Measurements from ENCODE around the gene MAPK8.
"Not testable (repeated sequence)": the region's sequence is repeated elsewhere in the genome, so short reads cannot be mapped to it uniquely, and the experiment has no call there.

Gene MAPK8

DNA sequence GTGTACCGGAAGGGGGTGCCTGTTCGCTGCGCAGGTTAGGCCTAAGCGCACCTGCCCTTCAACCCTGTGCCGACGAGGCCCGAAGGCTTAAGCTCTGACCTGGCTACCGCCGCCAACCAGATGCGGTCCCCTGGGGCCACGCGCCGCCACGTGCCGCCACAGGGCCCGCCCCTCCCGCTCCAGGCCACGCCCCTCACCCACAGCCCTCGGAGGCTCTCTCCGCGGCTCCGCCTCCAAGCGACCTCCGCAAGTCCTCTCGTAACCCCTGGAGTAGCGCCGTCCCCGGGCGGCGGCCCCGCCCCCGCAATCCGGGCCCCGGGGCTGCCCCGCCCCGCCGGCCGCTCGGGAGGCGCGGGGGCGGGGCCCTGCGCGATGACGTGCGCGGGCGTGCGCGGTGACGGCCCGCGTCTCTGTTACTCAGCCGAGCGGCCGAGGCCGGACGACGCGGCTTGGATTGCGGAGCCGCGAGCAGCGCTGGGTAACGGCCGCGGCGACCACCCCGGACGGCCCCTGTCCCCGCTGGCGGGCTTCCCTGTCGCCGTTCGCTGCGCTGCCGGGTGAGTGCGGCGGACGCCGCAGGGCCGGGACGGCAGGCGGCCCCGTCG lies at the start of gene MAPK8:
Gene MAPK8 (plus strand): TSS at position 413 of the 605 bp plus-strand sequence. CDS start 94,984 bp downstream, outside the sequence.
- H3K9ac ChIP-seq (ENCODE audit: low read depth, low read length), result peak within 1 kb of the TSS; percentile 86
- H3K9me3 ChIP-seq (ENCODE audit: control insufficient read depth, insufficient read depth, low read length), result no peaks in the 10 kb centered on the region
- no peaks in the 10 kb centered on the region for H3K36me3 ChIP-seq (ENCODE audit: insufficient read depth, low read length)
- peaks cover 10% of the 10 kb centered on the region for H3K4me1 ChIP-seq (ENCODE audit: insufficient read depth, low read length)

DNA sequence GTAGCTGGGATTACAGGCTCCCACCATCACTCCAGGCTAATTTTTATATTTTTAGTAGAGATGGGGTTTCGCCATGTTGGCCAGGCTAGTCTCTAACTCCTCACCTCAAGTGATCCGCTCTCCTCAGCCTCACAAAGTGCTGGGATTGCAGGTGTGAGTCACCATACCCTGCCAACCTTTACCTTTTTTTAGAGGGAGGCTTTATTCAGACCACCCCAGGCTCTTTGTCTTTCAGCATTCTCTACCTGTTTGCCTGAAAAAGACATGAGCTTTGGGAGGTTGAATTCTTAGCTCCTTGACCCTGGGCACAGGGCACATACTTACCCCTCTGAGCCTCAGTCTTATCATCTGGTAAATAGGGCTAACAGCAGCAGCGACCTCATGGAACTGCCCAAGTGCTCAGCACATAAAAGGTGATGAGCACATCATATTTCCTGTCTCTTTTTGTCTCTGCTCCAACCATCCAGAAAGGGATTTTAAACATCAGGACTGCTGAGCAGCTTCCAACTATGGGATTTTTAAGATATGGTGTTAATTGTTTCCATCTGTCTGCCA lies 49.0 kb upstream of the MAPK8 start:
- Histone ChIP-seq H3K9ac (ENCODE audit: low read depth, low read length) (no peak overlapping the region), H3K9me3 (ENCODE audit: control insufficient read depth, insufficient read depth, low read length) (no peaks in the 10 kb centered on the region), H3K36me3 (ENCODE audit: insufficient read depth, low read length) (no peaks in the 10 kb centered on the region), H3K4me1 (ENCODE audit: insufficient read depth, low read length) (no peaks in the 10 kb centered on the region)

DNA sequence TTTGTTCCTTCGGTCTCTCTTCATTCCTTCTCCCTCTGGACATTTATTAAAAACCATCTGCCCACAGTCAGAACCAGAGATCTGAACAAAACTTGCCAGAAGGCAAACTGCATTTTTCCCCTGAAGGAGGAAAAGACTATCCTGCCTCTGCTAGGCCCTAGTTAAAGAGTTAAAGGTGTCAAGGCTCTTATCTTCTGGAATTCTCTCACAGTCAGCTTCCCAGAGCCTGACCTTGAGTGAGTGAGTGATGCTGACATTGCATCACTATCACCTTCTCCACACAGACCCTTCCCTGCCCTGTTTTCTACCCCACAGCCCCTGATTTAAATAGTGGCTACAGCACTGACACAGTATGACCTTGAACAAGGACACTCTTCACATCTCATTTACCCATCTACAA lies 48.4 kb upstream of the MAPK8 start:
- Histone ChIP-seq H3K9ac (ENCODE audit: low read depth, low read length) (no peak overlapping the region), H3K9me3 (ENCODE audit: control insufficient read depth, insufficient read depth, low read length) (no peaks in the 10 kb centered on the region), H3K36me3 (ENCODE audit: insufficient read depth, low read length) (no peaks in the 10 kb centered on the region), H3K4me1 (ENCODE audit: insufficient read depth, low read length) (no peaks in the 10 kb centered on the region)

DNA sequence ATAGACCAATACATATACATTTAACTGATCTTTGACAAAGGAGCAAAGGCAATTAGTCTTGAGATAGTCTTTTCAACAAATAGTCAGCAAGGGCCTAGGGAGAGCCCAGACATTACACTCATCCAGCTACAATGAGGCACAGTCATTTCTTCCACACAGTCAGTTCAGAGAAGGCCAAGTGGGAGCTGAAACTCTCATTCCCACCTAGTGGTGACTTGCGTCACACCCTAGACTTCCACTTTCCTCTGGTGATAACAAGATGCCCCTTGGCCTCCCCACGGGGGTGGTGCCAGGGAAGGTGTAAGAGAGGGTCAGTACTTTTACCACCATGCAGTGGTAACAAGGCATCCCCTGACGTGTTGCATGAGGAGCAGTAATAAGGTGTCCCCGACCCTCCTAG lies 39.9 kb upstream of the MAPK8 start:
- no peaks in the 10 kb centered on the region for H3K9me3 ChIP-seq (ENCODE audit: control insufficient read depth, insufficient read depth, low read length)
- no peaks in the 10 kb centered on the region for H3K36me3 ChIP-seq (ENCODE audit: insufficient read depth, low read length)
- H3K4me1 ChIP-seq (ENCODE audit: insufficient read depth, low read length), result peaks cover 8% of the 10 kb centered on the region; the same call in 1 of the 2 replicates
- H3K9ac ChIP-seq (ENCODE audit: low read depth, low read length), result no peak overlapping the region

DNA sequence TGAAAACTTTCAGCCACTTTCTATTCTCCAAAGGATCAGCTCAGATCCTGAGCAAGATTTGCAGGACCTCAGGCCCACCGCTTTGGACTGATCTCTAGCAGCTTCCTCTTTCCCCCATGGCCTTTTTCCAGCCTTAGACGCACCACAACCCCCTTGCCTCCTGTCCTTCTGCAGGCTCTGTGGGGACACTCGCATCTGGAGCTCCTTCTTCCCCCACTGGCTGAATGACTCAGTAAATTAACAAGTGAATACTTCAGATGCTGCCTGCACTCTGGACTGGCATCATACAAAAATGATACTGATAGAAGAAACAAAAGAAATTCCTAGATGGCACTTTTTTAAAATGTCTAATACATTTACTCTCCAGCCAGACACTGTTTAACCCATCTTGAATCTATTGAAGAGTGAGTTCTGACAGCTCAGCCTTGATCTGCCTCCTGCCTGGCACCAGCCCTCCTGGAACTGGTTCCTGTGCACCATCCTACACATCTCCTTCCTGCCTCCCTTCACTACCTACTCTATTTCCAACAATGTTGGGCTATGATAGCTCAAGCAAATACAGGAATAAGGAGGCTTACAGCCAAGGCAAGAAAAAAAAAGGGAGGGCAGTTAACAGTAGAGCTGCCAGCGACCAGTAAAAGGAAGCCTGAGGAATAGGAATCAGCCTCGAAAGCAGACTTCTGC lies 35.3 kb upstream of the MAPK8 start:
- peaks cover 24% of the 10 kb centered on the region for H3K4me1 ChIP-seq (ENCODE audit: insufficient read depth, low read length)
- H3K9me3 ChIP-seq (ENCODE audit: control insufficient read depth, insufficient read depth, low read length), result no peaks in the 10 kb centered on the region
- no peaks in the 10 kb centered on the region for H3K36me3 ChIP-seq (ENCODE audit: insufficient read depth, low read length)
- no peak overlapping the region for H3K9ac ChIP-seq (ENCODE audit: low read depth, low read length)

DNA sequence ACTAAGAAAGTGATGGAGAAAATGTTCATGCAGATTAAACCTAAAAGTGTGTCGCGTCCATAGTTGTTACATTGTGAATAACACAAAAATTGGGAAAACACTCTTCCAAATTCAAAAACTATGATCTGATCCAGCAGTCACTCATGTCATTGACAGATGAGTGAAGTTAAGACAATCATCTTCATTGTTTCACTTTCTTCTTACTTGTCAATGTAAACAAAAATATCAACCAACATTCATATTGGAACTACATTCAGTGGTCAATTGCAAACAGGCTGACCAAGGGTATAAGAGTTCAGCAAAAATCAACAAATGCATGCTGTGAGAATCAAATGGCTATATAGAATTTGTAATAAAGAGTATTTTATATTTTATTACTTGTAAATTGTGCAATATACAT lies 33.8 kb upstream of the MAPK8 start:
- H3K9ac ChIP-seq (ENCODE audit: low read depth, low read length), result no peak overlapping the region
- H3K9me3 ChIP-seq (ENCODE audit: control insufficient read depth, insufficient read depth, low read length), result no peaks in the 10 kb centered on the region
- H3K36me3 ChIP-seq (ENCODE audit: insufficient read depth, low read length), result no peaks in the 10 kb centered on the region
- H3K4me1 ChIP-seq (ENCODE audit: insufficient read depth, low read length), result peaks cover 24% of the 10 kb centered on the region

DNA sequence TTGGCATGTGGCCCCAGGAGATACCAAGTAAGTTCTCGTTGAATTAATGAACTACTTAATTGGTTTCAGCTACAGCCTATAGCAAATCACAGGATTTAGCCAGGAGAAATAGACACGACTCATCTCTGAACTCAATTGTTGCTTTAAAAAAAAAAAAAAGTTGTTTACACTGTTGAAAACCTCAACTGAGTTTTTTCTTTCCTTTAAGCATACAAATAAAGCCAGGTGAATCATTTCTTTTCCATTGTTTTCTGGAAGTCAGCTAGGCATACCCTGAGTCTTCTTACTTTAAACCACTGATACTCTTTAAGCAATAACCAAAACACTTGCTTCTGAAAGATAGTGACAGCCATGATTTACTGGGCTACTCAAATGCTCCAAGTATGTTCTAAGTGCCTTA lies 32.7 kb upstream of the MAPK8 start:
- Histone ChIP-seq H3K36me3 (ENCODE audit: insufficient read depth, low read length) (no peaks in the 10 kb centered on the region), H3K4me1 (ENCODE audit: insufficient read depth, low read length) (peaks cover 24% of the 10 kb centered on the region), H3K9ac (ENCODE audit: low read depth, low read length) (no peak overlapping the region), H3K9me3 (ENCODE audit: control insufficient read depth, insufficient read depth, low read length) (no peaks in the 10 kb centered on the region)

DNA sequence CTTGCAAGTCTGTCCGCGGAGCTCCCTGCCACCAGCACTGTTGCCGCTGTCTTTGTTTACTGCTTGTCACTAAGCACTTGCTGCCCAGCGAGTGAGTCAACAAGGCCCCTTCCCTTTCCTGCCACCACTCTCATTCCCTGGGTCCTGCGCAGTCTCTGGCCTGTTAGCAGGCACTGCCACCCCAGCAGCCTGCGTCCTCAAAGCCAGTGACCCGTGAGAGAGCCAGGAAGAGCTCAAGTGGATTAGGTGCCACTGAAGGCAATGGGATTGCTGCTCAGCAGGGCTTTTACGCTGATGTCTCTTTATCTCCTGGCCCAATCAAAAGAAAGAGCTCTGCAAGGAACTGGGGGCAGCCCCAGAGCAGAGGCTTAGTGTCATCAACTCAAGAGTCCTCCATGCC lies 31.8 kb upstream of the MAPK8 start, which contains the start of gene FRMPD2:
Gene FRMPD2 (minus strand): TSS at position 61 of the 400 bp plus-strand sequence. CDS start 129 bp downstream, outside the sequence.
- no peaks in the 10 kb centered on the region for H3K36me3 ChIP-seq (ENCODE audit: insufficient read depth, low read length)
- H3K9ac ChIP-seq (ENCODE audit: low read depth, low read length), result no peak within 1 kb of the TSS
- no peaks in the 10 kb centered on the region for H3K9me3 ChIP-seq (ENCODE audit: control insufficient read depth, insufficient read depth, low read length)
- peaks cover 24% of the 10 kb centered on the region for H3K4me1 ChIP-seq (ENCODE audit: insufficient read depth, low read length)

DNA sequence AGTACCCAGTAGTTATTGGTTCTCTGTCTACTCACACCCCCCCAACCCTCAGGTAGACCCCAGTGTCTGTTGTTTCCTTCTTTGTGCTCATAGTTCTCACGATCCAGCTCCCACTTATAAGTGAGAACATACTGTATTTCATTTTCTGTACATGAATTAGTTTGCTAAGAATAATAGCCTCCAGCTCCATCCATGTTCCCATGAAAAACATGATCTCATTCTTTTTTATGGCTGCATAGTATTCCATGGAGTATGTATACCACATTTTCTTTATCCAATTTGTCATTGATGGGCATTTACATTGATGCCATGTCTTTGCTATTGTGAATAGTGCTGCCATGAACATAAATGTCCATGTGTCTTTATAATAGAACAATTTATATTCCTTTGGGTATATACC lies 29.4 kb upstream of the MAPK8 start:
- Histone ChIP-seq H3K9me3 (ENCODE audit: control insufficient read depth, insufficient read depth, low read length) (0 out of 2 replicates have a peak, but pooled peaks cover 3% of the 10 kb centered on the region), H3K9ac (ENCODE audit: low read depth, low read length) (no peak overlapping the region), H3K36me3 (ENCODE audit: insufficient read depth, low read length) (no peaks in the 10 kb centered on the region), H3K4me1 (ENCODE audit: insufficient read depth, low read length) (peaks cover 12% of the 10 kb centered on the region)

DNA sequence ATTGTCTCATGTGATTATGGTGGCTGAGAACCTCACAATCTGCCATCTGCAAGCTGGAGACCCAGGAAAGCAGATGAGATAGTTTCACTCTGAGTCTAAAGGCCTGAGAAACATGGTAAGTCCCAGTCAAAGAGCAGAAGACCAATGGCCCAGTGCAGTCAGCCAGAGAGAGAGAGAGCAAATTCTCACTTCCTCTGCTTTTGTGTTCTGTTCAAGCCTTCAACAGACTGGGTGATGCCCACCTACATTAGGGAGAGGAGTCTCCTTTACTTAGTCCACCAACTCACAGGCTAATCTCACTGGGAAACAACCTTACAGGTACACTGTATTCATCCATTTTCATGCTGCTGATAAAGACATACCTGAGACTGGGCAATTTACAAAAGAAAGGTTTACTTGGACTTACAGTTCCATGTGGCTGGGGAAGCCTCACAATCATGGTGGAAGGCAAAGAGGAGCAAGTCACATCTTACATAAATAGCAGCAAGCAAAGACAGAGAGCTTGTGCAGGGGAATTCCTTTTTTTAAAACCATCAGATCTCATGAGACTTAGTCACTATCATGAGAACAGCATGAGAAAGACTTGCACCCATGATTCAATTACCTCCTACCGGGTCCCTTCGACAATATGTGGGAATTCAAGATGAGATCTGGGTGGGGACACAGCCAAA lies 27.3 kb upstream of the MAPK8 start:
- Histone ChIP-seq H3K9me3 (ENCODE audit: control insufficient read depth, insufficient read depth, low read length) (peaks cover 6% of the 10 kb centered on the region; the same call in 1 of the 2 replicates), H3K9ac (ENCODE audit: low read depth, low read length) (no peak overlapping the region), H3K4me1 (ENCODE audit: insufficient read depth, low read length) (peaks cover 10% of the 10 kb centered on the region), H3K36me3 (ENCODE audit: insufficient read depth, low read length) (no peaks in the 10 kb centered on the region)

DNA sequence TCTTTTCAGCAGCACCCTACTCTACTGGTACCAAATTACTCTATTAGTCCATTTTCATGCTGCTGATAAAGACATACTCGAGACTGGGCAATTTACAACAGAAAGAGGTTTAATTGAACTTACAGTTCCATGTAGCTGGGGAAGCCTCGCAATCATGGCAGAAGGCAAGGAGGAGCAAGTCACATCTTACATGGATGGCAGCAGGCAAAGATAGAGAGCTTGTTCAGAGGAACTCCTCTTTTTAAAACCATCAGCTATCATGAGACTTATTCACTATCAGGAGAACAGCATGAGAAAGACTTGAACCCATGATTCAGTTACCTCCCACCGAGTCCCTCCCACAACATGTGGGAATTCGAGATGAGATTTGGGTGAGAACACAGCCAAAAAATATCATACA lies 24.8 kb upstream of the MAPK8 start:
- H3K9me3 ChIP-seq (ENCODE audit: control insufficient read depth, insufficient read depth, low read length); H3K4me1 ChIP-seq (ENCODE audit: insufficient read depth, low read length); H3K9ac ChIP-seq (ENCODE audit: low read depth, low read length); H3K36me3 ChIP-seq (ENCODE audit: insufficient read depth, low read length): not testable (repeated sequence)

DNA sequence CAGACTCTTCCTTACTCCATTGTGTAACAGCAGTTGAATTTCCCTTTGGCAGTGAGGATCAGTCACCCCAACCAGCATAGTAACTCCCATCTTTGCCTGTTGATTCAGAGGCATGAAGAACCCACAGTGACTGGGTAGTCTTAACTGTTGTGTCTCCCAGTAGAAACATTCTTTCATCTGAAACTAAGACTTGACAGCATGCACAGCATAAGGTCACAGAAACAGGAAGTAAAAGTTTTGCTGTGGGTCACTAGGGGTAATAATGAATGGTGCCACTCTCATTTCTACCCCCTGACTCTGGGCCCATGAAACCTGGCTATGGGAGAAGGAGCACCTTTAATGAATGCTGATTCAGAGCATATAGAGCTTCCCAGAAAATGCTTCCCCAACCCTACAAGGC lies 23.6 kb upstream of the MAPK8 start:
- Histone ChIP-seq H3K9me3 (ENCODE audit: control insufficient read depth, insufficient read depth, low read length) (peaks cover 6% of the 10 kb centered on the region; the same call in 1 of the 2 replicates), H3K9ac (ENCODE audit: low read depth, low read length) (no peak overlapping the region), H3K36me3 (ENCODE audit: insufficient read depth, low read length) (no peaks in the 10 kb centered on the region), H3K4me1 (ENCODE audit: insufficient read depth, low read length) (no peaks in the 10 kb centered on the region)

DNA sequence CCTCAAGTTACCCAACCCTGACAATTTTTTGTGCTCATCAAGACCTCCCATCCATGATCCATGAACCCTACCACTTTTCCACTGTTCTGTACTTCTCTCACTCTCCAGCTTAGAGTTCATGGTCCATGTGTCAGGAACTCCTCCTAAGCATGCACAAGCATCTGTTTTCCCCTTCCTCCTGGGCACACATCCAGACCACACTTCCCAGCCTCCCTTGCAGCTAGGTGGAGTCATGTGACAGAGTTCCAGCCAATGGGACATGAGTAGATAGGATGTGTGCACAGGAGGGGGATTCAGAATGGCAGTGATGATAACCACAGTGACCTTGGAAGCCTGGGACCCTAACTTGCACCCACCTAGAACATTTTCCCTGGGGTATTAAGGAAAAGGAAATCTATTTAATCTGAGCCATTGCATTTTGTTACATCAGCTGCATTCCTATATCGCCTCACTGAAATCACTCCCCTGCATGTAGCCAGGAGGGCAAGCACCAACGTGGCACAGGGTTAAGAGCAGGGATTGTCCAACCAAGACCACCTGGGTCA lies 22.4 kb upstream of the MAPK8 start:
- Histone ChIP-seq H3K9me3 (ENCODE audit: control insufficient read depth, insufficient read depth, low read length) (peaks cover 6% of the 10 kb centered on the region; the same call in 1 of the 2 replicates), H3K36me3 (ENCODE audit: insufficient read depth, low read length) (no peaks in the 10 kb centered on the region), H3K9ac (ENCODE audit: low read depth, low read length) (no peak overlapping the region), H3K4me1 (ENCODE audit: insufficient read depth, low read length) (no peaks in the 10 kb centered on the region)

DNA sequence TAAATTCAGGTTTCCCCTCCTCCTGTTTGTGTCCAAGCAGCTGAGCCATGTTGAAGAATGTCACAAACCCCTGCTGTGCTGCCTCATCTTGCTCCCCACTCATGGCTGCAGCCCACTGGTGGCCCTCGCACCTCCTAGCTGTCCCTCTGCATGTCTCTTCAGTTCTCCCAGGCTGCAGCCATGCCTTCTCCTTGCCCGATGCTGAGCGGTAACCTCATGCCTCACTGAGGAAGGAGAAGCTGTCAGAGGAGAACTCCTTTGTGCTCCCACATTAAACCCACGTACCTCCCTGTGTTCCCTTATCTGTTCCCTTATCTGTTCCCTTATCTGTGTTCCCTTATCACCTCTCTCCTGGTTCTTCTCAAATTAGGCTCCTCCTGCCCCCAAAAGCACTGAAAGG lies 21.7 kb upstream of the MAPK8 start:
- Histone ChIP-seq H3K9me3 (ENCODE audit: control insufficient read depth, insufficient read depth, low read length) (peaks cover 6% of the 10 kb centered on the region; the same call in 1 of the 2 replicates), H3K36me3 (ENCODE audit: insufficient read depth, low read length) (no peaks in the 10 kb centered on the region), H3K9ac (ENCODE audit: low read depth, low read length) (no peak overlapping the region), H3K4me1 (ENCODE audit: insufficient read depth, low read length) (no peaks in the 10 kb centered on the region)
